GM06990 (cell line): ENCODE data around the gene NPTXR.

Experiments
- DNase-seq: peaks from one replicate; pipeline ENCODE4 v3.0.0-alpha.2; 2011; ENCODE audit not compliant: insufficient read length; ENCODE audit errors: extremely low read depth
- H3K27me3 ChIP-seq: replicated peaks from 2 replicates; pipeline ENCODE4 v1.6.0; 2011; ENCODE audit warnings: low read length; ENCODE audit not compliant: control insufficient read depth, insufficient read depth
- H3K36me3 ChIP-seq: 2 replicates; pipeline ENCODE4 v1.5.1; 2011; ENCODE audit warnings: low read length; ENCODE audit not compliant: control insufficient read depth, insufficient read depth
- H3K4me3 ChIP-seq: replicated peaks from 2 replicates; pipeline ENCODE4 v1.5.1; 2011; ENCODE audit warnings: low read depth, mild to moderate bottlenecking, control low read depth, low read length
- TF ChIP-seq, protein P1 (sequence below): IDR thresholded peaks from 2 replicates; pipeline ENCODE4 v1.5.1; 2011; ENCODE audit warnings: low read length, control low read depth, mild to moderate bottlenecking, inconsistent platforms; ENCODE audit not compliant: insufficient read depth, poor library complexity, severe bottlenecking

Gene NPTXR

GRCh38 chr22:38870791-38871359 lies 27.0 kb upstream of the NPTXR start:
- TF ChIP-seq, protein P1, sequence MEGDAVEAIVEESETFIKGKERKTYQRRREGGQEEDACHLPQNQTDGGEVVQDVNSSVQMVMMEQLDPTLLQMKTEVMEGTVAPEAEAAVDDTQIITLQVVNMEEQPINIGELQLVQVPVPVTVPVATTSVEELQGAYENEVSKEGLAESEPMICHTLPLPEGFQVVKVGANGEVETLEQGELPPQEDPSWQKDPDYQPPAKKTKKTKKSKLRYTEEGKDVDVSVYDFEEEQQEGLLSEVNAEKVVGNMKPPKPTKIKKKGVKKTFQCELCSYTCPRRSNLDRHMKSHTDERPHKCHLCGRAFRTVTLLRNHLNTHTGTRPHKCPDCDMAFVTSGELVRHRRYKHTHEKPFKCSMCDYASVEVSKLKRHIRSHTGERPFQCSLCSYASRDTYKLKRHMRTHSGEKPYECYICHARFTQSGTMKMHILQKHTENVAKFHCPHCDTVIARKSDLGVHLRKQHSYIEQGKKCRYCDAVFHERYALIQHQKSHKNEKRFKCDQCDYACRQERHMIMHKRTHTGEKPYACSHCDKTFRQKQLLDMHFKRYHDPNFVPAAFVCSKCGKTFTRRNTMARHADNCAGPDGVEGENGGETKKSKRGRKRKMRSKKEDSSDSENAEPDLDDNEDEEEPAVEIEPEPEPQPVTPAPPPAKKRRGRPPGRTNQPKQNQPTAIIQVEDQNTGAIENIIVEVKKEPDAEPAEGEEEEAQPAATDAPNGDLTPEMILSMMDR, result no peak
- Histone ChIP-seq H3K27me3 (no peaks in the 10 kb centered on the region), H3K36me3 (peaks cover 16% of the 10 kb centered on the region), H3K4me3 (peak overlapping the region; percentile 90)
- no peak for DNase-seq

DNA sequence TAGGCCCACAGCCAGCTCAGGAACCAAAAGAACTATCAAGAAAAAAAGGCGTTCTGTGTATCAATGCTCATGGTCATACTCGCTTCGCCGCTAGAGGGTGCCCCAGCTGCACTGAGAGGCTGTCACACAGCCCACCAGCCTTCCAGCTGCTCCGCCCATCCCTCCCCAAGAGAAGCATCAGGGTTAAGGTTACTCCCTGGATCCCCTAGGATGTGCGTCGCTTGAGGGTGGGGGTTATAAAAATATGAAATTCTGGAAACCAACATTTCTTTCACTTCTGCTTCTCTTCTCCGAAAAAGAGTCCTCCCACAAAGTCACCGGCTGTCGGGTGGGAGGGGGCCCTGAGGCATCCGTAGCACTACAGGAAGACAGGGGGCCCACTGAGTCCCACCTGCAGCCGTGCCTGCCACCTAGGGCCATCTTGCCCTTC lies 26.5 kb upstream of the NPTXR start:
- peak; percentile 63 for DNase-seq
- Histone ChIP-seq H3K36me3 (peaks cover 21% of the 10 kb centered on the region), H3K27me3 (no peaks in the 10 kb centered on the region), H3K4me3 (peak overlapping the region; percentile 90)
- TF ChIP-seq, protein P1, result peak; percentile 94

DNA sequence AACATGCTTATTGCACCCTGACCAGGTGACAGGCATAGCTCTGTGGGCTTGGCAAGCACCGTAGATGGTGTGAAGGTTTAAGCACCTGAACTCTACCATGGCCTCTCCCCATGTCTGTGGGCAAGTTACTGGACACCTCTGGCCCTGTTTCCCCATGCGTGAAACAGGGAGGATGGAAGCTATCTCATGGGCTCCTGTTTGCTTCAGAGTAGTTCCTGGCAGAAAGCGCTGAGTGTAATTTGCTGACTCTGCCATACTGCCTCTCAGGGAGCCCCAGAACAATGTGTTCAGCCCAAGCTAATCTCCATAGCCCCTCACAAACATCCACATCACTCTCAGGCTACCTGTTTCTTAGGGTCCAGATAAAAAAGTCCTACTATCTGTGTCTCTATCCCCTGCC lies 25.8 kb upstream of the NPTXR start:
- DNase-seq, result no peak
- Histone ChIP-seq H3K27me3 (no peaks in the 10 kb centered on the region), H3K36me3 (peaks cover 27% of the 10 kb centered on the region), H3K4me3 (peak overlapping the region; percentile 90)
- TF ChIP-seq, protein P1, result no peak

DNA sequence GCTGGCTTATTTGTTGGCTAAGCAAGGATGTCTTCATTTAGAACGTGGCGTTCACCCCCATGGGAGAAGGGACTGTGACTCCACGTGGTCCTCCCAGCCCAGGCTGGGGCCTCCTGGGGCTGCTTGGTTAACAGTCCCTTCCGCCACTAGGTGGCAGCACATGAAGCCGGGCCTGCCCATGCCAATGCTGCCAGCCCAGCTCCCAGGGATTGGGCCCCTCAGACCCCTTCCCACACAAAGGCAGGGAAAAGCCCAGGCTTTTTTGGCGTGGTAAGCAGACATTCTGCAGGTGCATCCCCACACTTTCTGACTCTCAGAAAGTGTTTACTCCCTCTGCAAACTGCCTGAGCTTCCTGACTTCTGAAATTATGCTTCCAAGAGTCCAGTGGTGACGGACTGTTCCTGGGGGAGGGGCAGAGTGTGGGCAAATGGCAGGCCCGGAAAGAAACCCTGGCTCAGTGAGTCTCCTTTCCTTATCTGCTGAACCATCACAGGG lies 25.1 kb upstream of the NPTXR start:
- no peak overlapping the region for H3K4me3 ChIP-seq
- DNase-seq, result peak; percentile 57
- TF ChIP-seq, protein P1, result peak; percentile 94
- H3K27me3 ChIP-seq, result no peaks in the 10 kb centered on the region
- H3K36me3 ChIP-seq, result peaks cover 28% of the 10 kb centered on the region

DNA sequence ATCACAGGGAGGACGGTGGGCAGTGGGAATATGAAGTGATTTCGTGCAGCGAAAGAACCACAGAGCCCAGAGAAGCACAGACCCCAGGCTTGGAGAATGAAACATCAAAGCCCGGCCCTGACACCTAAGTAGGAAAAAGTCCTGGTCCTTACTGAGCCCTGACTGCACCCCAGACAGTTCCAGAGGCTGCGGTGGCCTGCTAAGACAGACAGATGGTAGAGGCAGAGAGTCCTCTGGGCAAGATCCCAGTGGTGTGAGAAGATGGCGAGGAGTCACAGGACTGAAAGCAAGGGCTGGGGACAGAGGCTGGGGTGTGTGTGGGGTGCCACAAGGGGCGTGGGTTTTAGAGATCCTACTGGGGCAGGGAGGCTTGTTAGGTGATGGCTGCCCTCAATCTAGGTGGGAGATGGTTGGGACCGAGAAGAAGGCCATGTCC lies 24.5 kb upstream of the NPTXR start:
- no peaks in the 10 kb centered on the region for H3K27me3 ChIP-seq
- peaks cover 30% of the 10 kb centered on the region for H3K36me3 ChIP-seq
- DNase-seq, result no peak
- TF ChIP-seq, protein P1, result no peak
- no peak overlapping the region for H3K4me3 ChIP-seq
